Middle frontal gyrus (tissue), 1 donor: ENCODE results near the gene MCAT.

Experiments used
- DNase-seq: peaks from one replicate; pipeline ENCODE4 v3.0.0-alpha.2; 2015; ENCODE audit warnings: low spot score; ENCODE audit errors: extremely low spot score

The MCAT gene

GRCh38 chr22:43172191-43172590 is 29.0 kb upstream of the MCAT start:
- DNase-seq = no peak

DNA sequence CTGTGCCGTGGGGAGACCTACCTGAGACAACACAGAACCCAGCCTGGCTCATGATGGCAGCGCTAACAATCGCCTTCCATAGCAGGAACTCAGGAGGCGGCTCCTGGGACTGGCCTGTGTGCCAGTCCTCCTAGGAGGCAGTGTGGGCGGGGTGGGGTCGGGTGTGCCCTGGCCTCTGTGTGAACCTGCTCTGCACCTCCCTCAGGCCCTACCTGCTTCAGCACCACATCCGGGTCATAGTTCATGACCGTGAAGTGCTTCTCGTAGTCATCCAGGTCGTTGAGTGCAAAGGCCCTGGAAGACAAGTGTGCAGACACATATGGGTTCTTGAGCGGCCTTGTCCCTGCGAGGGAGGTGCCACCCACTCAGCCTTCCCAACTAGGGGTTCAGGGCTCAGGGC is 28.4 kb upstream of the MCAT start:
- no peak for DNase-seq

DNA sequence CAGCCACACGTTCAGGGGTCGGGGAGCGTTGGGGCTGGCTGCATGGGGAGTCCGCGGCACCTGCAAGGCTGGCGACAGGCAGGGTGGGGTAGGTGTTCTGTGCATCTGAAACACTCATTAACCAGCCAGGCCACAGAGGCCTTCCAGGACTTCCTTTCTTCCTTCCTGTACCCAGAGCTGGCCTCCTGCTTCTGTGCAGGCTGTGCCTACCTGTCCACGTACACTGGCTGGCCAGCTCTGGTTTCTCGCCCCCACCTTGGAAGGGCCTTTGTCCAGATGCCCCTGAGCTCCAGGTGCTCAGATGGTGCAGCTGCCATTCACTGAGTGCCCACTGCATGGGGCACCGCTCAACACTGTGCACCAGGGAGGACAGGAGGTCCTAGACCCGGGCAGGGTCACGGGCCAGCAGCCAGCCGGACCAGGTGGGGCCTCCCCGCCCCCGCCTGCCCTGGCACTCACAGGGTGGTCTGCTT is 27.9 kb upstream of the MCAT start:
- no peak for DNase-seq

- DNase-seq = no peak
Measured at GRCh38 chr22:43170131-43170480, 26.9 kb upstream of the MCAT start.

GRCh38 chr22:43169310-43170130 is 26.3 kb upstream of the MCAT start:
- no peak for DNase-seq

DNA sequence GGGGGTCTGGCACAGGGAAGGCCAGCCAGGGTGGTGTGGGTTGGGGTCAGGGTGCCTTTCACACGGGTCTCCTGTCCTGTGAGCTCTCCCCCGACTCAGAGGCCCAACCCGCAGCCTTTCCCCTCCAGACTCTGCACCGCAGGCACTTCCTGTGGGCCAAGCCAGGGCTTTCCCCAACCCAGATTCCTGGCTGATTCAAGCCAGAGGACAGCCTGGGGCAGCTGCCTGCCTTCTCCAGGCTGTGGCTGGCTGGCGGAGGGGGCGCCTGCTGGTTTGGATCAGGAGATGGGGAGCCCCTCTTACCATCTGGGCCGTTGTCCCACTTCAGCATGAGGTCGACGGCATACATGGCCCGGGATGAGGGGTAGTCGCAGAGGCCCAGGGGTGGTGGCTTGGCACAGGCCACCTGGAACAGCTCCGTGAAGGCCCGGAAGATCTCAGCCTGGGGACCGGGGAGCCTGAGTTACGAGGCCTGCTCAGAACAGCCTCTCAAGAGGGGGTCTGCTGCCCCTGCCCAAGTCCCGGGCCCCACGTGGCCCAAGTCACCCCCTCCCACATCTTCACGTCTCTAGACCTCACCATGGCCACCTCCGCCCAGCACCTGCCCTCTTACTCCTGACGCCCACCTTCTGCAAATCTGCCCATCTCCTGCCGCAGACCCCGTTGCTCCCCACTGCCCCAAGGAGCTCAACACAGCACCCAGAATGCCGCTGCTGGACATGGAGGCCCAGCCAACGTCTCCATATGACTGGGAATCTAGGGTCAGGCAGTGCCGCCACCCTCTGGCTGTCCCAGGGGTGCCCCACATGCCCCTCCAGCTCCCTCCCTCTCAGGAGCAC is 25.5 kb upstream of the MCAT start:
- no peak for DNase-seq

- no peak for DNase-seq
Measured at GRCh38 chr22:43167001-43167589, 23.9 kb upstream of the MCAT start.

GRCh38 chr22:43166132-43166930 is 23.1 kb upstream of the MCAT start:
- DNase-seq = no peak

- no peak for DNase-seq
Measured at GRCh38 chr22:43164636-43165035, 21.4 kb upstream of the MCAT start.

- no peak for DNase-seq
Measured at GRCh38 chr22:43163241-43163795, 20.1 kb upstream of the MCAT start.

DNA sequence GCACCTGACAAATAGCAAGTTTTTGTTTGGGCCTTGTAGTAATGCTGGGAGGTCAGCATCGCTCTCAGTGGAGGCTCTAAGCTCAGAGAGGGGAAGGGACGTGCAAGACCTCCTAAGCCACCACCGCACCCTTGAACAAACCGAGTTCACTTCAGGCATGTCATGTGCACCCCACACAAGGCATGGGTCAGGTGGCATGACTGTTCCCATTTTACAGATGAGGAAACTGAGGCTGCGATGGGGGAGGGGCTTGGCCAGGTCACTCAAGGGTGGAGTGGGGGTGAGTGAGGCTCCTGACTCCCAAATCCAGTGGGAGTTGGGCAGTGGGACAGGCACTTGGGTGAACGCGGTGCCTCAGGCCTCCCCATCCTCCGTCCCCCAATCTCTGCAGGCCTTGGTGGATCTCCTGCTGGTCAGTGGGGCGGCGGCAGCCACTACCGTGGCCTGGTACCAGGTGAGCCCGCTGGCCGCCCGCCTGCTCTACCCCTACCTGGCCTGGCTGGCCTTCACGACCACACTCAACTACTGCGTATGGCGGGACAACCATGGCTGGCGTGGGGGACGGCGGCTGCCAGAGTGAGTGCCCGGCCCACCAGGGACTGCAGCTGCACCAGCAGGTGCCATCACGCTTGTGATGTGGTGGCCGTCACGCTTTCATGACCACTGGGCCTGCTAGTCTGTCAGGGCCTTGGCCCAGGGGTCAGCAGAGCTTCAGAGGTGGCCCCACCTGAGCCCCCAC is 19.4 kb upstream of the MCAT start:
- no peak for DNase-seq

- DNase-seq = no peak
Measured at GRCh38 chr22:43160497-43161126, 17.4 kb upstream of the MCAT start.

GRCh38 chr22:43159484-43160178 is 16.4 kb upstream of the MCAT start:
- DNase-seq = no peak

DNA sequence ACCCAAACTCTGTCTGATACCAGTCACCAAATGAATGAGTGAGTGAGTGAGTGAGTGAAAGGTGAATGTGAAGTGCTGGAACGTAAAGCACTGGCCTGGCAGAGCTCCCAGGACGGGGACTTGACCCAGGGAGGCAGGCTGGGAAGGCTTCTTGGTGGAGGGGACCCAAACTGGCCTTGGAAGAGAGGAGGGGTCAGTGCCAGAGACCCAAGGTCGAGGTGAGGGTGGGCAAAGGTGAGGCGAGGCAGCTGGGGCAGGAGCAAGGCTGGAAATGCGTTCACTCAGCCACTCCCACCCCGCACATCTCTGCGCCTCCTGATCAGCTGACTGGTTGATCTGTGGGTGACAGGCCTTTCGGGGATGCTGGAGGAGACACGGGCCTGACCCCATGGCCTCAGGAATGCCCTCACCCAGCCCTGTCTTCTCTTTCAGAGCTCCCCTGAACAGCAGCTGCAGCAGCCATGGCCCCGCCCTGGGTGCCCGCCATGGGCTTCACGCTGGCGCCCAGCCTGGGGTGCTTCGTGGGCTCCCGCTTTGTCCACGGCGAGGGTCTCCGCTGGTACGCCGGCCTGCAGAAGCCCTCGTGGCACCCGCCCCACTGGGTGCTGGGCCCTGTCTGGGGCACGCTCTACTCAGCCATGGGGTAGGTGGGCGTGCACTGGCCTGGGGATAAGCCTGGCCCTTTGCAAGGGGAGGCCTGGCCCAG is 15.7 kb upstream of the MCAT start:
- no peak for DNase-seq

DNA sequence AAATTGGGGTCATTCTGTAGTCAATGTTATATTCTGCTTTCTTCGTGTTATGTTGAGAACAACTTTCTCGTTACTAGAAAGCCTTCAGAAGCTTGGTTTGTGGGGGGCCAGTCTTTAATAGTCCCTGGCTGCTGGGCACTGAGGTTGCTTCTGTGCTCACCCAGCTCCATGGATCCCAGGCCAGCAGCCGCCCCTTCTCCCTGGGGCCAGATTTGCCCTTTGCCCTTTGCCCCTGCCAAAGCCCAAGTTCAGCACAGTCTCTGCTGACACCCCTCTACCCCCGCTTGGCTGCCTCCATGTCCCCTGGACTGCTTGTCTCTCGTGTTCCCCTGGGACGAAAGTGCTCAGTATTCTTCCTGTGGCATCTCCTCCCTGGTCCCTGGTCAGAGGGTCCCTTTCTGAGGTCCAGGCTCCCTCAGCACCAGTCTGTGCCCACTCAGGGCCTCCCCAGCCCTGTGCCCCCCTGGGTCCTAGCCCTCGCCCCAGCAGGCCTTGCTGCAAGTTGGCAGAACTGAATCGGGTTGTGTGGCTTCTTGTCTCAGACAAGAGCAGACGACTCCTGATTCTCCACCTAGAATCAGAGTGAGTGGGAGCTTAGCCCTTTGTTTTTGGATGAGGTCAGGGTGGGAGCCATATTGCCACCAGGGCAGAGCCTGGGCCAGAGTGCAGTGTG is 14.8 kb upstream of the MCAT start:
- DNase-seq = no peak

- no peak for DNase-seq
Measured at GRCh38 chr22:43156413-43156812, 13.2 kb upstream of the MCAT start.

DNA sequence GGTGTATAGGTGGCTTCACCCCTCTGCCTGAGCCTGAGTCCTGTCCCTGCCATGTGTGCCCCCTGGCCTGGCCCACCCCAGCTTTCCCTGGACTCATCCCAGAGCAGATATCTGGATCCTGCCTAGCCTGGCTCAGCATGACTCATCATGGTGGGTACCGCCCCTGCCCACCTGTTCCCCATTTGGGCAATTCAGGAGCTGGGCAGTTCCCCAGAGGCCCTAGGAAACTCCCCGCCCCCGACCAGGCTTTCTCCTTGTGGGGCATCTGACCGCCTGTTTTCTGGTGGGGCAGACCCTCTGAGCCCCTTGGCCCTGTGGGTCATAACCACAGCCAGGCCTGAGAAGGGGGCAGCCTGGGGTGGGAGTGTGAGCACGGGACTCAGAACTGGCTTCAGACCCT is 12.6 kb upstream of the MCAT start:
- no peak for DNase-seq

DNA sequence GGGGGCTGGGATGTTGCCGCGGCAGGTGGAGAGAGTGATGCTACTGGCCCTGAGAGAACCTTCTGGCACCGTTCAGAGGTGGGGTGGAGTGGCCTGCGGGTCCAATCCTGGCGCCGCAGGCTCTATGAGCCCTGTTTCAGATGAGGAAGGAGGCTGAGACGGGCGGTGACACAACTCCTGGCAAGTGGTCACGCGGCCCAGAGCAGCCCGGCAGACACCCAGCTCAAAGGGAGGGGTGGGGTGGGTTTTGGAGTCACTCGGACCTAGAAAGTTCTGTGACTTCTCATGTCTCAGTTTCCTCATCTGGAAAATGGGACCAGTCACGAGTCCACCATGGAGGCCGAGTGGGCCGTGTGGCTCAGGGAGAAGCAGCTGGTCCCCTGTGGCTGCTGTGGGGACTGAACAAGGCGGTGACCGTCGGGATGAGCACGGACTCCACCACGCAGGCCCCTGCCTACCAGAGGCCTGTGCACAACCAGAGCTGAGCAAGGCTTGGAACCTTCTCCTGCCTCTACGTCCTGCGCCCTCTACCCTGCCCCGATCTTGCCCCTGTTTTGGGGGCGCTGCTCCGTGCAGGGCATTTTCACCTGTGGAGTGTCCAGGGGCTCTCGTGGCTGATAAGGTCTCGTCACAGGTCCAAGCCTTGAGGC is 11.8 kb upstream of the MCAT start:
- DNase-seq = no peak
